M059J (cell line): ENCODE results near the gene LRIT3. TPM values are rescaled to one million over a fixed set of nuclear protein-coding genes. Genes with fewer than 3 reads are reported as not detected.

ENCODE experiments used
- DNase-seq: peaks from one replicate; pipeline ENCODE4 v3.0.0-alpha.2; 2012; ENCODE audit warnings: low read depth
- total RNA-seq: library from RNA; depleted of rRNA; stranded (reverse); fragments of >200 nt; shearing (Covaris generic); gene quantifications from 2 replicates; pipeline ENCODE4 v1.2.3, GENCODE V29; 2014; rRNA removed

Gene LRIT3, protein sequence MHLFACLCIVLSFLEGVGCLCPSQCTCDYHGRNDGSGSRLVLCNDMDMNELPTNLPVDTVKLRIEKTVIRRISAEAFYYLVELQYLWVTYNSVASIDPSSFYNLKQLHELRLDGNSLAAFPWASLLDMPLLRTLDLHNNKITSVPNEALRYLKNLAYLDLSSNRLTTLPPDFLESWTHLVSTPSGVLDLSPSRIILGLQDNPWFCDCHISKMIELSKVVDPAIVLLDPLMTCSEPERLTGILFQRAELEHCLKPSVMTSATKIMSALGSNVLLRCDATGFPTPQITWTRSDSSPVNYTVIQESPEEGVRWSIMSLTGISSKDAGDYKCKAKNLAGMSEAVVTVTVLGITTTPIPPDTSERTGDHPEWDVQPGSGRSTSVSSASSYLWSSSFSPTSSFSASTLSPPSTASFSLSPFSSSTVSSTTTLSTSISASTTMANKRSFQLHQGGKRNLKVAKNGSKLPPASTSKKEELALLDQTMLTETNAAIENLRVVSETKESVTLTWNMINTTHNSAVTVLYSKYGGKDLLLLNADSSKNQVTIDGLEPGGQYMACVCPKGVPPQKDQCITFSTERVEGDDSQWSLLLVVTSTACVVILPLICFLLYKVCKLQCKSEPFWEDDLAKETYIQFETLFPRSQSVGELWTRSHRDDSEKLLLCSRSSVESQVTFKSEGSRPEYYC
- not detected in 2 replicates for total RNA-seq

- DNase-seq: no peak
Measured at GRCh38 chr4:109847896-109848442, at the start of gene LRIT3. Gene LRIT3, plus strand, starts transcription at chr4:109848107. Its CDS starts 95 bp downstream, at chr4:109848202.

- no peak for DNase-seq
Measured at GRCh38 chr4:109798866-109799265, 49.0 kb upstream of the LRIT3 start.

GRCh38 chr4:109801099-109801789 is 46.7 kb upstream of the LRIT3 start:
- peak; percentile 8 for DNase-seq

DNA sequence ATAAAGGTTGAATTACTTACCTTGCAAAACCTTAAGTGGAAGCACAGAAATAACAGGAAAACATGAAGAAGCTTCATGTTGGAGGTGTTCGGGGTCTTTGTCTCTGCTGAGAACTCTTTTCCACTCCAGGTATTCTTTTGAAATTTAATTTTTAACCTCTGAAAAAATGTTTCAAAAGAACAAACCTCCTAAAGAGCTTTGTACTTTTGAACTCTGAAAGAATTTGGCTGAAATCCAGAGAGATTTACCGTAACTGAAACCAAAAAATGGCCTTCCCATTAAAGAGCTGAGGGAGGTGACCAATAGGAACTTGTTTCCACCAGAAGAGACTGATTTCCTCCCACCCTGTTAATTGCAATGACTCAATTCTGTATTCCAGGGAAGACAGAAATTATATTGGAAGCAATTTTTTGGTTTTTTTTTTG is 46.0 kb upstream of the LRIT3 start, which contains the start of gene CFI:
Gene CFI, minus strand, starts transcription at position 105 of the 425 bp plus-strand sequence. Its CDS starts 28 bp downstream, at position 77.
- DNase-seq: peak; percentile 85

- peak; percentile 74 for DNase-seq
Measured at GRCh38 chr4:109803924-109804571, 43.9 kb upstream of the LRIT3 start.

DNA sequence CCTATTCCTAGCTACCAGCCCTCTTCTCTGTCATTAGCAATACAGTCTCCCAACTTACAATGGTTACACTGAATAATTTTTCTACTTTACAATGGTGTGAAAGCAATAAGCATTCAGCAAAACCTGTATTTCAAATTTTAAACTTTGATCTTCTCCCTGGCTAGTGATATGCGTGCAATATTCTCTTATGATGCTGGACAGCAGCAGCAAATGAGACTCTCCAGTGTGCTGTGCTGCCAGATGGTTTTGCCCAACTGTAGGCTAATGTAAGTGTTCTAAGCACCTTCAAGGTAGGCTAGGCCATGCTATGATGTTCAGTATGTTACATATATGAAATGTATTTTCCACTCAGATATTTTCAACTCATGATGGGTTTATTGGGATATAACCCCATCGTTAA is 38.3 kb upstream of the LRIT3 start:
- no peak for DNase-seq

- DNase-seq: no peak
Measured at GRCh38 chr4:109810552-109811387, 37.1 kb upstream of the LRIT3 start.

GRCh38 chr4:109811707-109812106 is 36.2 kb upstream of the LRIT3 start:
- no peak for DNase-seq

DNA sequence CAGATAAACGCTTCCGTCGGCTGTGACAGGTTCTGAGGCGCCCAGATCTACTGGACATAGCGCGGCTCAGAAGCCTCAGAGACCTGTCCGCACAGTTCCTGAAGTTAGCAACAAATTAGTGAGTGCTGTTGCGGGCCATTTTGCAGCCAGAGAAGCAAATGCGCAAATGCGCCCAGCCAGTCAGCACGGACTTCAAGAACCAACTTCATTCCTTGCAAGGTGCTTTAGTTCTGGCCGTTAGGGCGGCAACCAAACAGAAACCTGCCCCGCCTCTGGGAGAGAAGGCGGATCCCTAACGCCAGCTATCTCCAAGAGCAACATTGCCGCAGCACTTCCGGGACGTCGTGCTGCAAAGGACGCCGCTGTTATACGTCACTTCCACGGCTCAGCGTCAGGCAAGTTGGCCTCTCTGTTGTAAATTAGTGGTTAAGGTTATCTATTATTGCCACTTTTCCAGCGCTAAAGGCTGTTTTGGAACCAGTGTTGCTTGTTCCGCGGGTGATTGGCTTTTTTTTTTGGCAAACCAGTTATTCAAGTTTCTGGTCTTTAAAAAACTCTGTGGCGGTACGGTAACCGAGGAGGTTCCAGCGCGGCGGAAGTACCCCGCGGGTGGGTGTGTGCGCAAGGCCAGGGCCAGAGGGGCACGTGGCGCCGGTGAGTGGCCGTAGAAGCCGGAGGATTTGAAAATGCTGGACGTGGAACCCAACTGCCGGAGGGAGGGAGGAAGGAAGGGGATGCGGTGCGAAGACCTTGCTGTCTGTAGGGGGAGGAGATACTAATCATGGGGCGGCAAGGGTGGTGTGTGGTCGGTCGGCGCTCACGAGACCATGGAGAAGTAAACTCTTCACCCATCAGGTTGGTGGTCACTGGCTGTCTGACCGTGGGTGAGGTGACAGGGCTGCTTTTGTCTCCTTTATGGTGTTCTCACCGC is 32.5 kb upstream of the LRIT3 start, which contains the start of gene GAR1:
Gene GAR1, plus strand, starts transcription at position 612 of the 931 bp plus-strand sequence. CDS start 403 bp downstream, outside the sequence.
- peak; percentile 89 for DNase-seq

- DNase-seq: no peak
Measured at GRCh38 chr4:109816082-109816442, 31.8 kb upstream of the LRIT3 start.

DNA sequence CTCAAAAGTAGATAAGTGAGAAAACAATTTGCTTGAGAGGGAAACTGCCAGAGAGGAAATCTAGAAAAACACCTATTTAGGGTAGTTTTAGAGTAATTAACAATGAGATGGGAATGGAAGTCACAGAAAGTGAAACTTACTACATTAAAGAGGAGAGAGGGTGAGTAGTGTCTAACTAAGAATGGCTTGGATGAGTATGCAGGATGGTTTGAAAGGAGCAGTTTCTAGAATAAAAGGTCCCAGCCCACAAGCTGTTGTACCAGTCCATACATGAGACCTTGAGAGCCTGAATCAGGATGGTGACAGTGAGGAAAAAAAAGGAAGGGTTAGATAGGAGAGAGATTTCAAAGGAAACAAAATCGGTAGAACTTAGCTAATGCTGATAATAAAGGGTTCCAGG is 31.0 kb upstream of the LRIT3 start:
- no peak for DNase-seq

DNA sequence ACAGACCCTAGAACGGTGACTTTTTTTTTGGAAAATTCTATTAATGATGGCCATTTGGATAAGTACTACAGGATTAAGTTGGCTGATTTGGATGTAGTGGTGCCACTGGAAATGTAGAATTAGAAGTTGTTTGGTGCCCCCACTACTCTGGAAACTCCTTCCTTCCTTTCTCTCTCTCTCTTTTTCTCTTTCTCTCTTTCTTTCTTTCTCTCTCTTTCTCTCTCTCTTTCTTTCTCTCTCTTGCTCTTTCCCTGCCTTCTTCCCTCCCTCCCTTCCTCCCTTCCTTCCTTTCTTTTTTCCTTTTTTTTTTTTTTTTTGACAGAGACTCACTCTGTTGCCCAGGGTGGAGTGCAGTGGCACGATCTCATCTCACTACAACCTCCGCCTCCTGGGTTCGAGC is 29.6 kb upstream of the LRIT3 start:
- DNase-seq: no peak

GRCh38 chr4:109820563-109820962 is 27.3 kb upstream of the LRIT3 start:
- DNase-seq: no peak

DNA sequence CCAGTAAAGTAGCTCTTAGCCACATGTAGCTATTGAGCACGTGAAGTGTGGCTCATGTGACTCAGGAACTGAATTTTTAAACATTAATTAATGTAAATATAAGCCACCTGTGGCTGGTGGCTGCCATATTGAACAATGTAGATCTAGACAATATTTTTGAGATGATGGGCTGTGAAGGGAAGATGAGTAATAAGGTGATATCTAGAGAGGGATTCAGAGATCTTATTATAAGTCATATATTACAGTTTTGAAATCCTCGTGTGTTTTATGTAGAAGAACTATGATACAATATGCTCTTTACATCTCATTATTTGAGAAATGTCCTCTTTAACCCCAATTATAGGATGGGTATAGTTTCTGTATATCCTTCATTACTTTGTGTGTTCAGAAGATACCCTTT is 26.7 kb upstream of the LRIT3 start:
- no peak for DNase-seq

DNA sequence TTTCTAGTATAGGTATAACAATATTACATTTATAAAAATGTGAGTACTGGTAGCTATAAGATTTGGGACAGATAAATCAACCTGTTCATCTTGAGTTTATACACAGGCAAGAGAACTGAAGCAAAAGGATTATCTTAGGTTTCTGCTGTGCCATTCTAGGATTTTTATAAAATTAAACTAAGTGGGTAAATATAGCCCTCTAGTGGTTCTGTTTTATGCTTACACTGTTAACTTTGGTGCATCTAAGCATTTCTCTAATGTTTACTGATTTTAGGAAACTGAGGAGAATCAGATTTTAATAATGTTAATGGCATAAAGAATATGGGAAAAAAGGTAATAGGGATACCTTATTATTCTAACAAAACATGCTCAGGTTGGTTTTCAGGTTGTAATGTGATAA is 21.2 kb upstream of the LRIT3 start:
- DNase-seq: peak; percentile 7

DNA sequence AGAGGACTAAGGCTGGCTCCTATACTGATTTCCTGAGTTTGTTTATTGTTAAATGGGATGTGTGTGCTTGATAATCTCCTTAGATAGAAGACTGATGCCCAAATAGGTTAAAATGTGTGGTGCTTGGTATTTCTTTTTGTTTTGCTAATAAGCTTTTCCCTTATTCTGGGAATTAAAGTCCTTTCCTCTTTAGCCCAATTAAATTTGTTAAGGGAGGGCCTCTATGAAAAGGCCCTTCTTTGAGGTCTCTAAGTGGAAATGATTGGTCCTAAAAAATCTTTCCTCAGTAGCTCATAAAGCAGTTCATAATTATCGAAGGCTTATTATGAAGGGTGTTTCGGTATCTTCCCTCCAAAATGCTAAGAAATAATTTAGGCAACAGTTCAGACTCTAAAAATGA is 20.2 kb upstream of the LRIT3 start, which contains the start of gene RRH:
Gene RRH, plus strand, starts transcription at position 301 of the 400 bp plus-strand sequence. Its CDS starts 56 bp downstream, at position 357.
- DNase-seq: no peak

DNA sequence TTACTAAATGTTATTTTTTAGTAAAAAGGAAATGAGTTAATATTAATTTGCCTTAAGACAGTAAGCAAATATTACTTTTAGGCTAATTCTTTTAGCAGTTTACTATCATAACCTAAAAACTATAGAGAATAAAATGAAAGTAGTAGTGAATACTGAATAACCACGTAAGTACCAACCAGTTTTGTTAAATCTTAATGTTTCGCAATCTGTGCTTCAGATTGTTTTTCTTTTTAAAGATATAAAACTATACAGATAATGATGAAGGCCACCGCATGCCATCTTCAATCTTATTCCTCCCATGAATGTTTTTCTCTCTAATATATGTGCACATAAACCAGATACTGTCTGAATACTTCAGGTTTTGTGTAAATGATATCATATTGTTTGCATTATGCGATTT is 14.2 kb upstream of the LRIT3 start:
- DNase-seq: no peak

DNA sequence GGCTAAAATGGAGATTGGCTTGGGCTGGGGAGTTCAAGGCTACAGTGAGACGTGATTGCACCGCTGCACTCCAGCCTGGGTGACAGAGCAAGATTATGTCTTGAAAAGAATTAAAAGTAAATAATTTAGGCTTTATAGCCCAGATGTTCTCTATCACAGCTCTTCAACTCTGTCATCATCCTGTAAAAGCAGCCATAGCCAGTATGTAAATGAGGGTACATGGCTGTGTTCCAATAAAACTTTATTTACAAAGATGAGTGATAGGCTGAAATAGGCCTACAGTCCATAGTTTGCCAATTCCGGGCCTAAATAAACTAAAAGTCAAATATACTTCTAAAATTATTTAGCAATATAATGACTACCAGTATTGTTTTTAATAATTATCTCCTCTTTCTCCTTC is 10.9 kb upstream of the LRIT3 start:
- no peak for DNase-seq

DNA sequence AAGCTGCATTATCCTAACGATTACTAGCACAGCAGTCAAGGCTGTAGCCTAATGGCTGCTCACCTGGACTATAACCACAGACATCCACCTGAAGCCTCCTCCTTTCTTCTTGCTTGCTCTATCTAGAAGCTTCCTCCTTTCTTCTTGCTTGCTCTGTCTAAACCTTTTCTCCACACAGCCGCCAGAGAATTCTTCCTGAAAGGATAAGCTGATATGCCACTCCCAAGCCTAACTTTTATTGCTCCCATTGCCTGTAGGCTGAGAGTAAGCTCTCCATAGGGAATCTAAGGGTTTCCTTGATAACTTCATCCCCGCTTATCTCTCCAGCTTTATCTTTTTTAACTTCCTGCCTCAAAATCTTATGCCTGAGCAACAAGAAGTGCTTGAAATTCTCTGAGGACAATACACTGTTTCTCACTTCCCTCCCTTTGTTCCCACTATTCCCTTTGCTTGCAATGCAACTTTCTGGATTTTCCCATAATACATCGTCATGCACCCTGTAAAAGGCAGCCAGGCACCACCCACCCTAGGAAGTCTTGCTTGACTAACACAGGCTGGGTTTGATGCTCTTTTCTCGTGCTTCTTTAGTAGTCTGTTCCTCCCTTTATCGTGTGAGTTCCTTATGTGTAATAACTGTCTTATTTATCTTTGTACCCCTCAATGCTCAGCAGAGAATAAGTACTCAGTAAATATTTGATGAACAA is 1.4 kb upstream of the LRIT3 start:
- no peak for DNase-seq
